Psoas muscle (tissue), 8 donors: Measurements from ENCODE around the gene ANK2. TPM values are rescaled to one million over a fixed set of nuclear protein-coding genes. Genes with fewer than 3 reads are reported as not detected.

ENCODE experiments used
- ATAC-seq, 4 donors: fragments of 200-7000 bp; cut with Tn5 transposase; one replicate each; pipeline ENCODE4 v1.9.1; 2020; ENCODE audit warnings: moderate library complexity in 3 of 4, mild to moderate bottlenecking in 2 of 4
- DNase-seq, 2 donors: peaks; one replicate each; pipeline ENCODE4 v3.0.0-alpha.2; 2020
- H3K27ac ChIP-seq: fragments of 200-600 bp; one replicate; pipeline ENCODE4 v1.8.0; 2022
- H3K27me3 ChIP-seq, 3 donors: fragments of 200-600 bp in 1 of 3; one replicate each; pipeline versions ENCODE4 v1.6.1 to v1.8.0; 2013 to 2022; ENCODE audit warnings: low read length in 2 of 3, mild to moderate bottlenecking in 2 of 3, moderate library complexity in 1 of 3; ENCODE audit not compliant: insufficient read depth in 3 of 3
- H3K36me3 ChIP-seq, 2 donors: fragments of 200-600 bp in 1 of 2; one replicate each; pipeline versions ENCODE4 v1.6.1 to v1.8.0; 2013 to 2022; ENCODE audit warnings: low read depth in 1 of 2, mild to moderate bottlenecking in 1 of 2, moderate library complexity in 1 of 2; ENCODE audit not compliant: insufficient read depth in 1 of 2
- H3K4me1 ChIP-seq: fragments of 200-600 bp; one replicate; pipeline ENCODE4 v1.8.0; 2022
- H3K4me3 ChIP-seq: fragments of 200-600 bp; one replicate; pipeline ENCODE4 v1.8.0; 2022; ENCODE audit warnings: mild to moderate bottlenecking
- H3K9me3 ChIP-seq: fragments of 200-600 bp; one replicate; pipeline ENCODE4 v1.8.0; 2022
- WGBS, 3 donors: extraction: QIAGEN DNeasy Blood & Tissue Kit; methylation state at CpG; one replicate each; pipeline versions ENCODE4 v1.1.6 to v1.1.7; 2013; 5-methylcytosine and 5-hydroxymethylcytosine counted together
- intact Hi-C, 2 donors: fragments of 100-400 bp; cut with DNase I; formaldehyde crosslinking; loops; one replicate each; pipeline versions ENCODE4 v1.11.0 to v1.14.2; 2022
- polyA plus RNA-seq, 3 donors: library from polyadenylated mRNA; stranded (reverse); fragments of 200-250 nt; gene quantifications; one replicate each; pipeline ENCODE4 v1.2.3, GENCODE V29; 2013
- total RNA-seq, 4 donors: library from RNA; stranded (reverse); fragmentation: NEBNext Ultra II Directional in 2 of 4; extraction: Animal tissue kit (Norgen Biotek cat#: 25700) in 2 of 4; gene quantifications; one replicate each; pipeline versions ENCODE4 v1.2.1 to v1.2.4, GENCODE V29; 2021 to 2023
- TF ChIP-seq, protein P1 (sequence below): fragments of 200-600 bp; IDR thresholded peaks from one replicate; pipeline ENCODE4 v1.8.0; 2022; ENCODE audit warnings: antibody characterized with exemption
- donor health status: healthy with polysubstance abuse.
- donor health status: DM: no; HTN: no; CAD: no; lungs with moderate emphysema.
- donor health status: Bipolar disorder and iron deficiency.
- donor health status: healthy.
- donor health status: DM: yes; HTN: yes; CAD: no.
- donor health status: DM: no; HTN: no; CAD: no.
- donor health status: DM: no; HTN: no; CAD: no.
- donor health status: DM: yes; HTN: yes; CAD: no.

The ANK2 gene
- total and polyA plus RNA-seq, 7 donors, result 14.1 to 153 (median 78.5) TPM

DNA sequence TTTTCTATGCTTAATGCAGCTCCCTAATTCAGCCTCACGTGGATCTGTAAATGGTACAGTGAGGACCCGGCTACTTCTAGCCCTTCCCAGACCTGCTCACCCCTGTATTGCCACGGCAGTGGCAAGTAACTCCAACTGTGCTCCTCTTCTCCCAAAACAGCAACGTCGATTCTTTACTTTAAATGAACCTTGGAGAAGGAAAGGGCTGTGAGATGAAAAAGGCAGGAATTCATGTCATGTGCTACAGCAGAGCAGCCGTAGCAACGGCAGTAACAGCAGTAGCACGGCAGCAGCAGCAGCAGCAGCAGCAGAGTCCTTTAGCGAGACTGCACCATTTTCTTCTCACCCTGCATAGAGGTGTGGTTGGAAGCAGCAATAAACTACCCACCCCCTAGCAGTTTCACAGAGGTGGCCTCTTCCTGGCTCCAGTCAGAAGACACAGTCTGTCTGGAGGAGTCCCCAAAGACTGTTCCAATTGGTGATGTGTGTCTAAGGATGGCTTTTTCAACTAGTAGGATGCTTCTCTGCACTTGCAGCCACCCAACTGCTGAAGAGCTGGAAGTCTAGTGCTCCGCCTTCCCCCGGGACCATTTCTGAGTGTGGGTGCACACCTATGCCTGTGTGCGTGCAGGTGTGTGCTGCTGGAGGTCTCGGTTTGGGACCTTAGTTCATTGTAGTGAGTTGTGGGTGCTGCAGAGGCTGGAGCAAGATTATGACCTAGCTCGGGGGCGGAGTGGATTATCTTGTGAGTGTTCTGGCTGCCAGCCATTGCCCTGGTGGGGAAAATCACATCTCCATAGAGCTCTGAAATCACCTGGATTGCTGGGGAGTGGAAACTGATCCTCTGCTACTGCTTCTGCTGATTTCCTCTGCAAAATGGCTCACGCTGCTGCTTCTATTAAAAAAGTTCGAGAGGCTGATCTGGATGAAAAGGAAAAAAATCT, 67.2 kb downstream of the ANK2 start:
- TF ChIP-seq, protein P1, sequence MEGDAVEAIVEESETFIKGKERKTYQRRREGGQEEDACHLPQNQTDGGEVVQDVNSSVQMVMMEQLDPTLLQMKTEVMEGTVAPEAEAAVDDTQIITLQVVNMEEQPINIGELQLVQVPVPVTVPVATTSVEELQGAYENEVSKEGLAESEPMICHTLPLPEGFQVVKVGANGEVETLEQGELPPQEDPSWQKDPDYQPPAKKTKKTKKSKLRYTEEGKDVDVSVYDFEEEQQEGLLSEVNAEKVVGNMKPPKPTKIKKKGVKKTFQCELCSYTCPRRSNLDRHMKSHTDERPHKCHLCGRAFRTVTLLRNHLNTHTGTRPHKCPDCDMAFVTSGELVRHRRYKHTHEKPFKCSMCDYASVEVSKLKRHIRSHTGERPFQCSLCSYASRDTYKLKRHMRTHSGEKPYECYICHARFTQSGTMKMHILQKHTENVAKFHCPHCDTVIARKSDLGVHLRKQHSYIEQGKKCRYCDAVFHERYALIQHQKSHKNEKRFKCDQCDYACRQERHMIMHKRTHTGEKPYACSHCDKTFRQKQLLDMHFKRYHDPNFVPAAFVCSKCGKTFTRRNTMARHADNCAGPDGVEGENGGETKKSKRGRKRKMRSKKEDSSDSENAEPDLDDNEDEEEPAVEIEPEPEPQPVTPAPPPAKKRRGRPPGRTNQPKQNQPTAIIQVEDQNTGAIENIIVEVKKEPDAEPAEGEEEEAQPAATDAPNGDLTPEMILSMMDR, result no peak
- no peaks in the 10 kb centered on the region for H3K9me3 ChIP-seq
- peaks cover 4% of the 10 kb centered on the region for H3K4me1 ChIP-seq
- H3K27me3 ChIP-seq, result no peaks in the 10 kb centered on the region
- no peak overlapping the region for H3K27ac ChIP-seq
- 67 to 73% (median 69%) methylated on average over 17 of the region's 17 CpGs for WGBS, 3 donors
- no peak for ATAC-seq
- H3K36me3 ChIP-seq, result no peaks in the 10 kb centered on the region
- no peak for DNase-seq
- no peak overlapping the region for H3K4me3 ChIP-seq
- intact Hi-C loops, result no loop called here

DNA sequence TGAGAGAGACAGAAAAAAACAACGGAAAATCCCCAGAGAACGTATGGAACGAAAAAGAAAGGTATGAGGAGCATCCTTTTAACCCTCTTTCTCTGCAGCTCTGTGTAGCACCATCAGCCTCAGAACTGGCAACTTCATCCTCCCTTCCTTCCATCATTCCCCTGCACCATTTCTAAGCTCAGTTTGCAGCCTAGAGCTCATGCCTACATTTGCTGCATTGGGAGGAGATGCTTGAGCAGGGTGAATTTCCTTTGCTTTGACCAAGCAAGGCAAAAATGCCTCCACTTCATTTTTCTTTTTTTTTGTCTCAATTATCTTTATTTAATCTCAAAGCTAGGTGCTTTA, 67.9 kb downstream of the ANK2 start:
- ATAC-seq (no peak), DNase-seq (no peak)
- intact Hi-C loops, result no loop called here
- TF ChIP-seq, protein P1, result no peak
- Histone ChIP-seq H3K27me3 (no peaks in the 10 kb centered on the region), H3K9me3 (no peaks in the 10 kb centered on the region), H3K4me1 (peaks cover 4% of the 10 kb centered on the region), H3K4me3 (no peak overlapping the region), H3K27ac (no peak overlapping the region), H3K36me3 (no peaks in the 10 kb centered on the region)
- WGBS, 3 donors, result 87 to 90% (median 90%) methylated on average over 3 of the region's 3 CpGs

DNA sequence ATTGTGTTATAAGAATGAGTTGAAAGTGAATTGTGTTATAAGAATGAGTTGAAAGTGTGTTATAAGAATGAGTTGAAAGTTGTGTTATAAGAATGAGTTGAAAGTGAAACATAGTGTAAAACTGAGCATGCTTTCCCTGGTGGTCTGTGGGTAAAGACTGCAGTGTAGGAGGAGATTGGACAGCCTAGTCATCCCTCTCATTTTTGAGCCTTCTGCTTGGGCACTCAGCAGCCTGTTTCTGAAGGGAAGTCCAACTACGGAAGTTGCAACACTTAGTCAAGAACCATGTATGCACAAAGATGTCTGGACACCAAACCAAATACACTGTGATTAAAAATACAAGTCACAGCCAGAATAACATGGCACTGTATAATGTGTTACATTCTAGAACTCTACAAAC, 72.6 kb downstream of the ANK2 start:
- TF ChIP-seq, protein P1, result no peak
- no peaks in the 10 kb centered on the region for H3K27me3 ChIP-seq
- H3K27ac ChIP-seq, result no peak overlapping the region
- intact Hi-C loops, result no loop called here
- H3K4me1 ChIP-seq, result peaks cover 4% of the 10 kb centered on the region
- H3K9me3 ChIP-seq, result no peaks in the 10 kb centered on the region
- no peak for DNase-seq
- H3K36me3 ChIP-seq, result no peaks in the 10 kb centered on the region
- no peak overlapping the region for H3K4me3 ChIP-seq
- WGBS, 3 donors, result 92 to 100% (median 97%) methylated on average over 1 of the region's 1 CpG
- ATAC-seq, result no peak

DNA sequence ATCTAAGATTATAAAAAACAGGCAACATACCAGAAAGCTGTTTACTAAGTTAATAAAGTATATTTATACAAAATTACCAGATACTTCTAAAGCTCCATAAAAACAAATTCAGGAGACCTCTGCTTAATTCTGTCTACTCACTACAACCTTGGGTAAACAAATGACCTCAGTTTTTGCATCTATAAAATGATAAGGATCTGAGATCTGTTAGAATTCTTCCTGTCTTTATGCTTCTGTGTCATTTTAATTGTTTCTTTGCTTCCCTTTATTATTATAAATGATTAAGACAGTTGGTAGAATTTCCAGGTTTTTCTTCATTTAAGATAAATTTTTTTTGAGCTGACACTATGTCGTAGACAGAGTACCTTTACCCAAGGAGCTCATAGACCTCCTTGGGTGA, 76.0 kb downstream of the ANK2 start:
- WGBS, 3 donors, result 68 to 90% (median 88%) methylated on average over 1 of the region's 1 CpG
- no peak for DNase-seq
- H3K9me3 ChIP-seq, result no peaks in the 10 kb centered on the region
- no peaks in the 10 kb centered on the region for H3K27me3 ChIP-seq
- intact Hi-C loops, result no loop called here
- H3K27ac ChIP-seq, result no peak overlapping the region
- no peaks in the 10 kb centered on the region for H3K4me1 ChIP-seq
- H3K4me3 ChIP-seq, result no peak overlapping the region
- no peak for ATAC-seq
- H3K36me3 ChIP-seq, result no peaks in the 10 kb centered on the region
- TF ChIP-seq, protein P1, result no peak

DNA sequence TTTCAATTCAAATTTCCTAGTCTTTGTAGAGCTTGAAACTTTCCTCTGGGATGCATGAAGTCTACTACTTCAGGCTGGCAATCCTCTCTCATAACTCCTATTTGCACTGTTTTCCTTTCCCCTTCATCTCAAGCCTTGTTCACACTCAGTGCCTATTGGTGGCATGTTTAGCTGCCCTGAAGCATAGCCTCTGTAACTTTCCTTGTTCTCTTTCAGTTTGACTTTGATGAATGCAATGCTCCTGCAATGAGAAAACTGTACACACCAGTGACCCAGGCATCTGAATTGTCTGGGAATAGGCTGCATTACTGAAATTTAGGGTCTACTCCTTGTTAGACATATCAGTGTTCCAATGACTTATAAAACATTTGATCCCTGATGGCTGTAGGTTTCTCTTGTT, 81.7 kb downstream of the ANK2 start:
- Histone ChIP-seq H3K9me3 (no peaks in the 10 kb centered on the region), H3K36me3 (no peaks in the 10 kb centered on the region), H3K27me3 (no peaks in the 10 kb centered on the region), H3K4me3 (no peak overlapping the region), H3K27ac (no peak overlapping the region), H3K4me1 (no peaks in the 10 kb centered on the region)
- DNase-seq (no peak), ATAC-seq (no peak)
- TF ChIP-seq, protein P1, result no peak
- intact Hi-C loops, result no loop called here
